Loucy (cell line): ENCODE data around the gene PI3.

Source experiments
- EZH2phosphoT487 ChIP-seq: fragments of 200-600 bp; IDR thresholded peaks from 2 replicates; pipeline ENCODE4 v1.6.1; 2018; ENCODE audit warnings: antibody characterized with exemption, mild to moderate bottlenecking, moderate library complexity, borderline replicate concordance
- TF ChIP-seq, protein P1 (sequence below): fragments of 200-600 bp; sonication (generic); conservative IDR thresholded peaks from 2 replicates; pipeline ENCODE4 v1.5.1; 2014; ENCODE audit warnings: mild to moderate bottlenecking, antibody characterized with exemption, low read length

DNA sequence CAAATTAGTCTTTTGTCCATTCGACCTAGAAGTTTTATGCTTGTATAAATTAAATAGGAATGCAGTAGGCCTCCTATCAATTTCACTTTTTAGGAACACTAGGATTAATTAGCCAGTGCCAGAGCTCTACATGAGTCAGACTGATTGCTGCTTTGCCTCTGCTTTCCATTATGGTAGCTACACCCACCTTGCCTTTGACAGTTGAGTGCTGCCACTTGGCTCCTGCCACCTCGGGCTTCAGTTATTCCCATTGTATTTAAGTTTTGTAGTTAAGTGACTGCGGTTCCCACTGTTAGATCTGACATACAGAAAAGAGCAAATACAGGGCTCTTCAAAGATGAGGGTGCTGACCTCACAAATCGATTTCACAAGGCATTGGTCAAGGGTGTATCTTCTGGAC is 33.9 kb upstream of the PI3 start:
- TF ChIP-seq, protein P1, sequence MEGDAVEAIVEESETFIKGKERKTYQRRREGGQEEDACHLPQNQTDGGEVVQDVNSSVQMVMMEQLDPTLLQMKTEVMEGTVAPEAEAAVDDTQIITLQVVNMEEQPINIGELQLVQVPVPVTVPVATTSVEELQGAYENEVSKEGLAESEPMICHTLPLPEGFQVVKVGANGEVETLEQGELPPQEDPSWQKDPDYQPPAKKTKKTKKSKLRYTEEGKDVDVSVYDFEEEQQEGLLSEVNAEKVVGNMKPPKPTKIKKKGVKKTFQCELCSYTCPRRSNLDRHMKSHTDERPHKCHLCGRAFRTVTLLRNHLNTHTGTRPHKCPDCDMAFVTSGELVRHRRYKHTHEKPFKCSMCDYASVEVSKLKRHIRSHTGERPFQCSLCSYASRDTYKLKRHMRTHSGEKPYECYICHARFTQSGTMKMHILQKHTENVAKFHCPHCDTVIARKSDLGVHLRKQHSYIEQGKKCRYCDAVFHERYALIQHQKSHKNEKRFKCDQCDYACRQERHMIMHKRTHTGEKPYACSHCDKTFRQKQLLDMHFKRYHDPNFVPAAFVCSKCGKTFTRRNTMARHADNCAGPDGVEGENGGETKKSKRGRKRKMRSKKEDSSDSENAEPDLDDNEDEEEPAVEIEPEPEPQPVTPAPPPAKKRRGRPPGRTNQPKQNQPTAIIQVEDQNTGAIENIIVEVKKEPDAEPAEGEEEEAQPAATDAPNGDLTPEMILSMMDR = no peak
- no peak for TF ChIP-seq EZH2phosphoT487
